SK-N-MC (cell line): ENCODE results near the gene TMEM134.

ENCODE experiments used
- EZH2 ChIP-seq: fragments of 200-600 bp; sonication (generic); IDR thresholded peaks from one replicate; pipeline ENCODE4 v1.6.1; 2017; ENCODE audit warnings: antibody characterized with exemption
- FOXP2 ChIP-seq: optimal IDR thresholded peaks from 2 replicates; pipeline ENCODE3; 2011; ENCODE audit warnings: mild to moderate bottlenecking, moderate library complexity; ENCODE audit not compliant: insufficient read depth; ENCODE audit errors: extremely low read length, control extremely low read depth
- POLR2AphosphoS5 ChIP-seq: IDR thresholded peaks from 2 replicates; pipeline ENCODE4 v1.6.1; 2012; ENCODE audit warnings: mild to moderate bottlenecking, low read depth, low read length, borderline replicate concordance

DNA sequence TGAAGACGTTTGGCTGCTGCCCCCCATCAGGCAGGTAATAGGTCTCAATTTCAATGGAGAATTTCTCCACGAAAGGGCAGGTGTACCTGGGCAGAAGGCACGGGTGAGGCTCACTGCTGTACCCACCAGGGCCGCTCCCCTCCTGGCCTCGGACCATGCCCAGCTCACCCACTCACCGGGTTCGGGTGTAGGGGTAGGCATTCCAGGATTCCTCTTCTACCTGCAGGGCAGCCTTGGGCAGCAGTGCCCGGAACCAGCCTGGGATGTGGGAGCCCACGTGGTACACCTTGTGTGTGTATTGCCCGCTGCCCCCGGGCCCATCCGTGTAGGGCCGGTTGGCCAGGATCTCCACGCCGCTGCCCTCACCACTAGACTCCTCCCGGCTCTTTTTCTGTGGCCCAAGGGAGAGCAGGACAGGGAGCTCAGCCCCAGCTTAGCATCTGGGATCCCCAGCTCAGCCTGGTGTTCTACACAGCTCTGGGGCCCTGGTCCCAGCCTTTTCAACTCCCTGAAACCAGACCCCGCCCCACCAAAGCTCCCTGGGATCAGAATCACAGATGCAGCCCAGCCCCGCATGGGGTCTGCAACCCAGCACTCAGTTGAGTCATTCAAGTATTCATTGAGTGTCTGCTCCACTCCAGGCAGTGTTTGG is 33.4 kb upstream of the TMEM134 start:
- TF ChIP-seq EZH2 (no peak), POLR2AphosphoS5 (no peak), FOXP2 (no peak)
